Suprapubic skin (tissue), 4 donors: ENCODE measurements around the gene C18orf63. TPM values are rescaled to one million over a fixed set of nuclear protein-coding genes. Genes with fewer than 3 reads are reported as not detected.
A peak's percentile ranks its signal among the peaks of the same experiment; 100 is the strongest.

ENCODE experiments used
- DNase-seq, 2 donors: peaks; one replicate each; pipeline ENCODE4 v3.0.0-alpha.2; 2019; ENCODE audit warnings: low spot score in 2 of 2
- H3K27ac ChIP-seq: fragments of 200-600 bp; sonication (generic); one replicate; pipeline ENCODE4 v1.5.1; 2019
- H3K27me3 ChIP-seq: fragments of 200-600 bp; sonication (generic); one replicate; pipeline ENCODE4 v1.5.1; 2019
- H3K36me3 ChIP-seq: fragments of 200-600 bp; sonication (generic); one replicate; pipeline ENCODE4 v1.5.1; 2019
- H3K4me1 ChIP-seq: fragments of 200-600 bp; sonication (generic); one replicate; pipeline ENCODE4 v1.5.1; 2019
- H3K4me3 ChIP-seq: fragments of 200-600 bp; sonication (generic); one replicate; pipeline ENCODE4 v1.5.1; 2019; ENCODE audit warnings: mild to moderate bottlenecking
- H3K9me3 ChIP-seq: fragments of 200-600 bp; sonication (generic); one replicate; pipeline ENCODE4 v1.5.1; 2019
- CTCF ChIP-seq, 2 donors: fragments of 200-600 bp in 1 of 2; fragments of 450-650 bp in 1 of 2; sonication (generic) in 1 of 2; IDR thresholded peaks; one replicate each; pipeline ENCODE4 v1.5.1; 2016 to 2019; ENCODE audit warnings: antibody characterized with exemption in 2 of 2, mild to moderate bottlenecking in 1 of 2, moderate library complexity in 1 of 2
- EP300 ChIP-seq: sonication (generic); formaldehyde crosslinking; IDR thresholded peaks from one replicate; pipeline ENCODE4 v1.6.1; 2017; ENCODE audit warnings: antibody characterized with exemption
- POLR2A ChIP-seq, 2 donors: fragments of 450-650 bp; IDR thresholded peaks; one replicate each; pipeline ENCODE4 v1.6.1; 2017; ENCODE audit warnings: antibody characterized with exemption in 2 of 2, mild to moderate bottlenecking in 2 of 2, moderate library complexity in 2 of 2
- POLR2AphosphoS5 ChIP-seq, 3 donors: sonication (generic); formaldehyde crosslinking; IDR thresholded peaks; one replicate each; pipeline ENCODE4 v1.6.1; 2017; ENCODE audit warnings: antibody characterized with exemption in 3 of 3
- WGBS: methylation state at CpG from one replicate; pipeline ENCODE4 v1.1.5; 2018; 5-methylcytosine and 5-hydroxymethylcytosine counted together
- total RNA-seq, 4 donors: library from RNA; depleted of rRNA; stranded (reverse); fragments of >200 nt; gene quantifications; one replicate each; pipeline ENCODE4 v1.1.0, GENCODE V29; 2016

Gene C18orf63
- not detected for total RNA-seq

- Histone ChIP-seq H3K4me3 (no peak within 1 kb of the TSS), H3K36me3 (no peaks in the 10 kb centered on the region)
These were observed at the start of gene C18orf63 for GRCh38 chr18:74315464-74316256. Gene C18orf63 (plus strand): TSS chr18:74315839. CDS start chr18:74317866, 2,027 bp downstream.

GRCh38 chr18:74266161-74266560, 49.5 kb upstream of the C18orf63 start:
- Histone ChIP-seq H3K27me3 (no peaks in the 10 kb centered on the region), H3K27ac (no peak overlapping the region), H3K4me3 (no peak overlapping the region), H3K4me1 (peaks cover 27% of the 10 kb centered on the region), H3K36me3 (peaks cover 20% of the 10 kb centered on the region), H3K9me3 (no peaks in the 10 kb centered on the region)
- WGBS = 71% methylated on average over 9 of the region's 9 CpGs
- TF ChIP-seq POLR2AphosphoS5 (IDR thresholded peaks at IDR 0.05) (no peak), POLR2A (IDR thresholded peaks at IDR 0.05) (no peak), EP300 (no peak), CTCF (IDR thresholded peaks at IDR 0.05) (no peak)
- DNase-seq = no peak

More at GRCh38 chr18:74315464-74316256, at the start of gene C18orf63:
- no peak for DNase-seq
- Histone ChIP-seq H3K9me3 (no peaks in the 10 kb centered on the region), H3K4me1 (no peaks in the 10 kb centered on the region), H3K27me3 (no peaks in the 10 kb centered on the region), H3K27ac (no peak within 1 kb of the TSS)
- no peak for TF ChIP-seq EP300
- TF ChIP-seq POLR2AphosphoS5 (IDR thresholded peaks at IDR 0.05) = no peak
- no peak for TF ChIP-seq POLR2A (IDR thresholded peaks at IDR 0.05)
- no peak for TF ChIP-seq CTCF (IDR thresholded peaks at IDR 0.05)
- 94% methylated on average over 50 of the region's 51 CpGs for WGBS

GRCh38 chr18:74268175-74268574, 47.5 kb upstream of the C18orf63 start:
- TF ChIP-seq POLR2AphosphoS5 (IDR thresholded peaks at IDR 0.05) (no peak), POLR2A (IDR thresholded peaks at IDR 0.05) (no peak), EP300 (no peak), CTCF (IDR thresholded peaks at IDR 0.05) (no peak)
- no peak for DNase-seq
- 91% methylated on average over 7 of the region's 7 CpGs for WGBS
- peaks cover 4% of the 10 kb centered on the region for H3K36me3 ChIP-seq
- no peaks in the 10 kb centered on the region for H3K27me3 ChIP-seq
- no peak overlapping the region for H3K27ac ChIP-seq
- H3K4me3 ChIP-seq = no peak overlapping the region
- no peaks in the 10 kb centered on the region for H3K9me3 ChIP-seq
- H3K4me1 ChIP-seq = peaks cover 36% of the 10 kb centered on the region

- WGBS = 61% methylated on average over 11 of the region's 11 CpGs
- Histone ChIP-seq H3K27me3 (no peaks in the 10 kb centered on the region), H3K9me3 (no peaks in the 10 kb centered on the region), H3K27ac (peak overlapping the region; percentile 34), H3K36me3 (no peaks in the 10 kb centered on the region), H3K4me1 (peaks cover 36% of the 10 kb centered on the region), H3K4me3 (no peak overlapping the region)
- no peak for DNase-seq
- TF ChIP-seq EP300 (no peak), CTCF (IDR thresholded peaks at IDR 0.05) (no peak), POLR2AphosphoS5 (IDR thresholded peaks at IDR 0.05) (no peak), POLR2A (IDR thresholded peaks at IDR 0.05) (no peak)
These were observed 46.6 kb upstream of the C18orf63 start for GRCh38 chr18:74268933-74269620.

- H3K27ac ChIP-seq = peak overlapping the region; percentile 55
- TF ChIP-seq POLR2A (IDR thresholded peaks at IDR 0.05) = no peak
- TF ChIP-seq EP300 = no peak
- TF ChIP-seq POLR2AphosphoS5 (IDR thresholded peaks at IDR 0.05) = no peak
- no peak for TF ChIP-seq CTCF (IDR thresholded peaks at IDR 0.05)
- DNase-seq = no peak
- no peaks in the 10 kb centered on the region for H3K9me3 ChIP-seq
- H3K4me3 ChIP-seq = no peak overlapping the region
- 52% methylated on average over 3 of the region's 3 CpGs for WGBS
- H3K27me3 ChIP-seq = no peaks in the 10 kb centered on the region
- H3K4me1 ChIP-seq = peaks cover 51% of the 10 kb centered on the region
- H3K36me3 ChIP-seq = no peaks in the 10 kb centered on the region
These were observed 44.0 kb upstream of the C18orf63 start for GRCh38 chr18:74271635-74272034.
